GM12878 (cell line): ENCODE data around the gene BCAS4. TPM values are rescaled to one million over a fixed set of nuclear protein-coding genes. Genes with fewer than 3 reads are reported as not detected.
"Not testable (repeated sequence)": the region's sequence is repeated elsewhere in the genome, so short reads cannot be mapped to it uniquely, and the experiment has no call there.

Experiments
- ATAC-seq: fragments of 200-7000 bp; cut with Tn5 transposase; 3 replicates; pipeline ENCODE4 v1.9.1; 2020; ENCODE audit warnings: mild to moderate bottlenecking, moderate library complexity
- BruUV-seq: library from RNA; stranded (reverse); fragments of 400-500 nt; replicated peaks from 2 replicates; lab custom pipeline; 2021; lab: Mats Ljungman, UMichigan
- CTCF ChIA-PET: fragments of 300-600 bp; sonication (Branson Sonifier 250); formaldehyde crosslinking; extraction: SDS; loops from one replicate; lab custom pipeline; 2021; ENCODE audit warnings: inconsistent platforms; lab: Yijun Ruan, JAX
- POLR2A ChIA-PET: fragments of 350-600 bp; formaldehyde crosslinking; extraction: SDS; loops from one replicate; lab custom pipeline; 2021; ENCODE audit warnings: inconsistent platforms; lab: Charles Lee
- RAD21 ChIA-PET: fragments of 300-600 bp; sonication (Branson Sonifier 250); formaldehyde crosslinking; loops from one replicate; lab custom pipeline; 2023; ENCODE audit warnings: antibody characterized with exemption; ENCODE audit not compliant: unreplicated experiment; lab: Charles Lee
- SMC1A ChIA-PET: fragments of 300-600 bp; sonication (Branson Sonifier 250); formaldehyde crosslinking; loops from one replicate; lab custom pipeline; 2023; ENCODE audit not compliant: unreplicated experiment, uncharacterized antibody; lab: Charles Lee
- DNase-seq: peaks from one replicate; pipeline ENCODE4 v3.0.0-alpha.2; 2011; ENCODE audit warnings: low read depth, low spot score
- FAIRE-seq: peaks from 3 replicates; lab custom pipeline; 2011; peaks lifted over from hg19 to GRCh38; lab: Jason Lieb, UNC
- H2AFZ ChIP-seq: 2 replicates; pipeline ENCODE4 v1.6.0; 2011; ENCODE audit warnings: low read depth, low read length, control low read depth; ENCODE audit not compliant: control insufficient read depth
- H3K27ac ChIP-seq: 2 replicates; pipeline ENCODE4 v1.5.1; 2011; ENCODE audit warnings: control low read depth; ENCODE audit not compliant: control insufficient read depth, insufficient read depth
- H3K27me3 ChIP-seq, 2 experiments: replicated peaks in 1 of 2; 2 replicates each; pipeline versions ENCODE4 v1.6.0 to v1.6.1; 2011; ENCODE audit warnings: low read length in 1 of 2; ENCODE audit not compliant: control insufficient read depth in 2 of 2, insufficient read depth in 2 of 2
- H3K36me3 ChIP-seq, 2 experiments: 2 replicates each; pipeline ENCODE4 v1.5.1; 2011; ENCODE audit warnings: low read length in 1 of 2; ENCODE audit not compliant: control insufficient read depth in 2 of 2, insufficient read depth in 2 of 2
- H3K4me1 ChIP-seq: 2 replicates; pipeline ENCODE4 v1.6.1; 2011; ENCODE audit warnings: mild to moderate bottlenecking, low read length, moderate library complexity, mixed read lengths; ENCODE audit not compliant: control insufficient read depth, insufficient read depth
- H3K4me2 ChIP-seq: 2 replicates; pipeline ENCODE4 v1.6.0; 2011; ENCODE audit warnings: control low read depth; ENCODE audit not compliant: control insufficient read depth, insufficient read depth
- H3K4me3 ChIP-seq: fragments of 200-600 bp; sonication (generic); 2 replicates; pipeline ENCODE4 v1.5.1; 2016
- H3K79me2 ChIP-seq: 2 replicates; pipeline ENCODE4 v1.6.0; 2011; ENCODE audit warnings: low read length; ENCODE audit not compliant: control insufficient read depth, insufficient read depth
- H3K9ac ChIP-seq: 2 replicates; pipeline ENCODE4 v1.8.0; 2011; ENCODE audit warnings: low read length, control low read depth, mixed read lengths; ENCODE audit not compliant: control insufficient read depth, insufficient read depth
- H3K9me3 ChIP-seq: replicated peaks from 3 replicates; pipeline ENCODE4 v1.5.1; 2011; ENCODE audit warnings: mild to moderate bottlenecking, low read length; ENCODE audit not compliant: control insufficient read depth, insufficient read depth
- H4K20me1 ChIP-seq: 2 replicates; pipeline ENCODE4 v1.6.0; 2011; ENCODE audit not compliant: control insufficient read depth, insufficient read depth
- ETV6 ChIP-seq, 2 experiments: fragments of 450-650 bp in 1 of 2; IDR thresholded peaks in 1 of 2; conservative IDR thresholded peaks in 1 of 2; 2 replicates each; pipeline ENCODE4 v1.6.1; 2014; ENCODE audit warnings: antibody characterized with exemption in 1 of 2, borderline replicate concordance in 1 of 2, low read depth in 1 of 2, mild to moderate bottlenecking in 1 of 2, moderate library complexity in 1 of 2
- NFXL1 ChIP-seq: fragments of 450-650 bp; IDR thresholded peaks from 2 replicates; pipeline ENCODE4 v1.6.1; 2017; ENCODE audit warnings: antibody characterized with exemption, mild to moderate bottlenecking, borderline replicate concordance
- WGBS: methylation state at CpG from one replicate; pipeline ENCODE4 v1.1.6; 2016; ENCODE audit warnings: low lambda C conversion rate; ENCODE audit not compliant: insufficient replicate concordance, insufficient coverage; ENCODE audit errors: missing lambda C conversion rate; 5-methylcytosine and 5-hydroxymethylcytosine counted together
- in situ Hi-C: fragments of 300-500 bp; cut with MboI; formaldehyde crosslinking; loops from 9 replicates; pipeline ENCODE4 v1.14.3; 2018; ENCODE audit warnings: mixed read lengths
- intact Hi-C: fragments of 100-400 bp; cut with micrococcal nuclease; formaldehyde crosslinking; loops from one replicate; pipeline ENCODE4 v1.14.2; 2022; ENCODE audit not compliant: unreplicated experiment
- polyA plus RNA-seq, 11 experiments: library from polyadenylated mRNA; depleted of rRNA in 4 of 11; unstranded in 6 of 11; stranded (reverse) in 5 of 11; fragments of >200 nt; fragmentation: Nextera tagmentation in 4 of 11; fragmentation: Illumina TruSeq in 1 of 11; extraction: Ambion mirVana in 4 of 11; extraction: Trizol in 1 of 11; gene quantifications; 1 replicate in 1 of 11; 2 replicates in 10 of 11; pipeline versions ENCODE4 v1.2.1 to v1.2.3, GENCODE V29; 2011 to 2016; ENCODE audit warnings: inconsistent platforms in 2 of 11, missing spikeins in 2 of 11, low read depth in 1 of 11
- total RNA-seq, 4 experiments: library from RNA; depleted of rRNA in 3 of 4; stranded (reverse); fragments of >200 nt in 3 of 4; fragmentation: Illumina TruSeq in 1 of 4; extraction: Trizol in 1 of 4; gene quantifications; 2 replicates each; pipeline versions ENCODE4 v1.2.1 to v1.2.3, GENCODE V29; 2013 to 2021

BCAS4 gene
- total and polyA plus RNA-seq, 10 of the 15 experiments (the other 5 are each of a cell fraction or from before 2014, with no cell fraction given), result 14.8 to 214 (median 65.3) TPM

GRCh38 chr20:50763550-50764458, 31.1 kb upstream of the BCAS4 start:
- H2AFZ ChIP-seq, ATAC-seq, POLR2A ChIA-PET, H3K4me2 ChIP-seq, H4K20me1 ChIP-seq, H3K27ac ChIP-seq, H3K36me3 ChIP-seq, DNase-seq, FAIRE-seq, H3K4me1 ChIP-seq, H3K27me3 ChIP-seq, H3K79me2 ChIP-seq, BruUV-seq, H3K9me3 ChIP-seq, SMC1A ChIA-PET, in situ Hi-C loops, CTCF ChIA-PET, H3K4me3 ChIP-seq, H3K9ac ChIP-seq, intact Hi-C loops, RAD21 ChIA-PET: not testable (repeated sequence)
- TF ChIP-seq ETV6 (conservative IDR thresholded peaks at IDR 0.05 in 1 of 2, IDR thresholded peaks at IDR 0.05 in 1 of 2; ENCODE audit: borderline replicate concordance in 1 of 2, low read depth in 1 of 2) (peak in 1 of 2 experiments; percentile 99; a peak in 2 of 4 replicates), NFXL1 (peak; percentile 54; the same call in 1 of the 2 replicates)
- 65% methylated on average over 18 of the region's 20 CpGs for WGBS

DNA sequence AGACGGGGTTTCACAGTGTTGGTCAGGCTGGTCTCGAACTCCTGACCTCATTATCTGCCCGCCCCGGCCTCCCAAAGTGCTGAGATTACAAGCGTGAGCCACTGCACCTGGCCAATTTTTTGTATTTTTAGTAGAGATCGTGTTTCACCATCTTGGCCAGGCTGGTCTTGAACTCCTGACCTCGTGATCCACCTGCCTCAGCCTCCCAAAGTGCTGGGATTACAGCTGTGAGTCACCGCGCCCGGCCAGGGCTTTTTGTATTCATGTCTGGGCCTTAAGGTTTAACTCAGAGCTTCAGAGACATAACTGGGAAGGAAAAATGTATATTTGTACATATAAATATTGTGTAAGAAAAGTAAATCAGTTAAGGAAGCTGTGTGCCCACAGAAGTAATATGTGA, 29.6 kb upstream of the BCAS4 start:
- in situ Hi-C loops, H3K9ac ChIP-seq, ATAC-seq, H3K9me3 ChIP-seq, BruUV-seq, H4K20me1 ChIP-seq, H3K4me3 ChIP-seq, H2AFZ ChIP-seq, RAD21 ChIA-PET, SMC1A ChIA-PET, intact Hi-C loops, FAIRE-seq, POLR2A ChIA-PET, H3K36me3 ChIP-seq, H3K27ac ChIP-seq, DNase-seq, H3K79me2 ChIP-seq, H3K4me1 ChIP-seq, H3K4me2 ChIP-seq, H3K27me3 ChIP-seq: not testable (repeated sequence)
- CTCF ChIA-PET, result interaction anchor here (1.1 to 1.7 kb wide), 2 partner anchors 14 to 16 kb away, joined by 3 to 5 read pairs; no protein-coding TSS in a partner anchor
- WGBS, result 56% methylated on average over 10 of the region's 10 CpGs
